ENCODE measurements around the gene CDYL2. TPM values are rescaled to one million over a fixed set of nuclear protein-coding genes. Genes with fewer than 3 reads are reported as not detected.

Gene CDYL2, protein sequence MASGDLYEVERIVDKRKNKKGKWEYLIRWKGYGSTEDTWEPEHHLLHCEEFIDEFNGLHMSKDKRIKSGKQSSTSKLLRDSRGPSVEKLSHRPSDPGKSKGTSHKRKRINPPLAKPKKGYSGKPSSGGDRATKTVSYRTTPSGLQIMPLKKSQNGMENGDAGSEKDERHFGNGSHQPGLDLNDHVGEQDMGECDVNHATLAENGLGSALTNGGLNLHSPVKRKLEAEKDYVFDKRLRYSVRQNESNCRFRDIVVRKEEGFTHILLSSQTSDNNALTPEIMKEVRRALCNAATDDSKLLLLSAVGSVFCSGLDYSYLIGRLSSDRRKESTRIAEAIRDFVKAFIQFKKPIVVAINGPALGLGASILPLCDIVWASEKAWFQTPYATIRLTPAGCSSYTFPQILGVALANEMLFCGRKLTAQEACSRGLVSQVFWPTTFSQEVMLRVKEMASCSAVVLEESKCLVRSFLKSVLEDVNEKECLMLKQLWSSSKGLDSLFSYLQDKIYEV
- 10 to 100 TPM; 37.5 to 42.4 TPM for total RNA-seq
- 1 to 10 TPM in 1 of 2 donors, under 1 TPM in 1; 0.91 to 2.5 TPM for polyA plus RNA-seq

DNA sequence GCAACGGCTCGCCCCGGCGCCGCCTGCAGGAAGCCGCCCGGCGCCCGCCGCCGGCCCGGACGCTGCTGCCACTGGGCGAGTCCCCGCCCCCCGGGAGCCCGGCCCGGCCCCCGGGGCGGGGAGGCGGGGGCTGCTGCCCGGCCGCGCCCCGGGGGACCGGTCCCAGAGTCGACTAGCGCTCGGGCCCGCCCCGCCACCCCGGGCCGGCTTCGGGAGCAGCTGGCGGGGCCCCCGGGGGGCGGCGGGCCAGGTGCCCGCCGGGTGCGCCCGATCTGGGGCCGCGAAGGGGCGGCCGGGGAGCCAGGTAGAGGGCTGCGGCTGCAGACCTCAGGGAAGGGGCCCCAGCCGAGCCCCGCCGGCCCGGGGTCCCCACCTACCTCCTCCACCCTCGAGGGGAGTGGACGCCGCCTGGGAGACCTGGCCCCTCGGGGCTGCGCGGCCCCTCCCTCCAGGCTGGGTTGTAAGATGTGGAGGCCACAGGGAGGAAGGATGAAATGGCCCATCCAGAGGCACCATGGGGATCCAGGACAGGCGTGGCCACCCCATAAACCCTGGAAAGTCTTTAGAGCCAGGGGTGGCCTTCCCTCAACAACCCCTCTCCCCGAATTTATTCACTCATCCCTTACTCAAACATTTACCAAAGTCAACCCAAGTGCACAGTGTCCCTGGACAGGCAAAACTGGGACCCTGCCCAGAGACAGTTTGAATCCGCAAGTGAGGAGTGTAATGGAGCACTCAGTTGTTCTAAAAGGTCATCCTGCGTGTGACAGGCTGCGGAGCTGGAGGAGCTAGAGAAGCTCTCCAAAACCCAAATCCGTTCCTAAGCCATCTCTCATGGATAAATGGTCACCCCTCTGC lies at the start of gene CDYL2:
Gene CDYL2, minus strand, starts transcription at position 73 of the 858 bp plus-strand sequence. CDS start 425 bp downstream, outside the sequence.
- Histone ChIP-seq H3K36me3 (ENCODE audit: insufficient read depth, low read length) (no peaks in the 10 kb centered on the region), H3K27me3 (ENCODE audit: insufficient read depth, low read length) (no peaks in the 10 kb centered on the region), H3K4me3 (ENCODE audit: low read length in 2 of 2) (peak within 1 kb of the TSS in 1 of 2 donors; percentile 51), H3K9me3 (ENCODE audit: control insufficient read depth in 1 of 2, low read length in 2 of 2) (no peaks in the 10 kb centered on the region), H3K27ac (ENCODE audit: low read depth, low read length) (no peak within 1 kb of the TSS), H3K4me1 (ENCODE audit: insufficient read depth, low read length) (peaks cover 31% of the 10 kb centered on the region)
- CTCF ChIA-PET (ENCODE audit: partially characterized antibody) = interaction anchor here (1.1 kb wide), 1 partner anchor 225 kb away, joined by 3 read pairs; no protein-coding TSS in a partner anchor
- peak within 1 kb of the TSS; percentile 74 to 96 (median 86) for H3K27ac Mint-ChIP-seq
- intact Hi-C loops (cut with micrococcal nuclease) = loop anchor here (5.0 to 10.0 kb wide), 6 partner anchors 147 to 1032 kb away; partner anchors contain the start of genes C16orf46, CENPN, CMC2 and GAN
- H3K4me3 Mint-ChIP-seq = peak within 1 kb of the TSS; percentile 89 to 98 (median 96)
- H3K4me1 Mint-ChIP-seq = peaks cover 12 to 38% (median 26%) of the 10 kb centered on the region in 4 donors
- peak in 4 of 5 donors; percentile 36 to 49 (median 40) for DNase-seq
- H3K27me3 Mint-ChIP-seq = no peaks in the 10 kb centered on the region
- peaks cover 0 to 2% (median 0%) of the 10 kb centered on the region in 8 donors for H3K9me3 Mint-ChIP-seq
- peaks cover 0 to 1% of the 10 kb centered on the region in 2 donors for H3K36me3 Mint-ChIP-seq
- POLR2A ChIA-PET (ENCODE audit: partially characterized antibody) = interaction anchor here (0.6 to 1.0 kb wide), 2 partner anchors 190 to 225 kb away, joined by 4 to 5 read pairs; no protein-coding TSS in a partner anchor

DNA sequence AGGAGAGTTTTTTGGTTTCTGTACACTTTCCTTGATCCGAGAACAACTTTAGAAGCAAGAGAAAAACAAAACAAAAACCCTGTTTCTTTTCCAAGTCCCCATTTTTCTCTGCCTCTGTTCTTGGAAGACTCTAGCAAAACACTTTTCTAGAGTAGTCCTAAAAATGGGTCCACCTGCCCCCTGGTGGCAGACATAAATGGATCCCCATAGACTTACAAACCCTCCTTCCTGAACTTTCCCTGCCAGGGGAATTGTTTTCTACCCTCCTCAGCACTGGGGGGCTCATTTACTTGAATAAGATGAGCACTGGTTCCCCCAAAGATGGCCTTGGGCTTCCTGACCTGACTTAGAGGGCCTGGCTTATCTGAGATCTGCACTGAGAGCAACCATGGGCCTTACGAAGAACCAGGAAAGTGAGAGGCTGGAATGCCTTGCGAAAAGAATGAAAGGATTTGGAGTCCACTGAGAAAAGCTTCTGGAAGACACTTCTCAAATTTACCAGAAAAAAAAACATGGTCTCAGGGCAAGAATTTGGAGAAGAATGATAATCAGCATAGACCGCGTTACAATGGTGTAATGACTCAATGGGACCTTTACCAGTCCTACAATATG lies 48.0 kb upstream of the CDYL2 start:
- intact Hi-C loops (cut with micrococcal nuclease) = no loop called here

GRCh38 chr16:80851831-80852230 lies 47.4 kb upstream of the CDYL2 start:
- Mint-ChIP-seq H3K27ac (no peak overlapping the region), H3K4me3 (no peak overlapping the region), H3K36me3 (no peaks in the 10 kb centered on the region), H3K9me3 (no peaks in the 10 kb centered on the region), H3K27me3 (peaks cover 2 to 7% of the 10 kb centered on the region in 2 donors), H3K4me1 (no peaks in the 10 kb centered on the region)
- H3K27me3 ChIP-seq (ENCODE audit: insufficient read depth, low read length) = no peaks in the 10 kb centered on the region
- H3K27ac ChIP-seq (ENCODE audit: low read depth, low read length) = no peak overlapping the region
- ChIA-PET POLR2A (ENCODE audit: partially characterized antibody) (no interaction called here), CTCF (ENCODE audit: partially characterized antibody) (no interaction called here)
- no peak overlapping the region for H3K4me3 ChIP-seq (ENCODE audit: low read length in 2 of 2)
- H3K9me3 ChIP-seq (ENCODE audit: control insufficient read depth in 1 of 2, low read length in 2 of 2) = no peaks in the 10 kb centered on the region
- DNase-seq = peak in 1 of 5 donors; percentile 14
- intact Hi-C loops (cut with micrococcal nuclease) = no loop called here
- H3K4me1 ChIP-seq (ENCODE audit: insufficient read depth, low read length) = no peaks in the 10 kb centered on the region
- no peaks in the 10 kb centered on the region for H3K36me3 ChIP-seq (ENCODE audit: insufficient read depth, low read length)

More for the DNA sequence above, 48.0 kb upstream of the CDYL2 start:
- POLR2A ChIA-PET (ENCODE audit: partially characterized antibody) = no interaction called here
- Mint-ChIP-seq H3K27me3 (peaks cover 3 to 7% of the 10 kb centered on the region in 2 donors), H3K4me3 (no peak overlapping the region), H3K4me1 (no peaks in the 10 kb centered on the region), H3K9me3 (no peaks in the 10 kb centered on the region), H3K36me3 (no peaks in the 10 kb centered on the region), H3K27ac (no peak overlapping the region)
- H3K4me1 ChIP-seq (ENCODE audit: insufficient read depth, low read length) = no peaks in the 10 kb centered on the region
- no peaks in the 10 kb centered on the region for H3K36me3 ChIP-seq (ENCODE audit: insufficient read depth, low read length)
- H3K27ac ChIP-seq (ENCODE audit: low read depth, low read length) = no peak overlapping the region
- CTCF ChIA-PET (ENCODE audit: partially characterized antibody) = no interaction called here
- H3K27me3 ChIP-seq (ENCODE audit: insufficient read depth, low read length) = no peaks in the 10 kb centered on the region
- H3K9me3 ChIP-seq (ENCODE audit: control insufficient read depth in 1 of 2, low read length in 2 of 2) = no peaks in the 10 kb centered on the region
- H3K4me3 ChIP-seq (ENCODE audit: low read length in 2 of 2) = no peak overlapping the region
- peak in 1 of 5 donors; percentile 20 for DNase-seq

GRCh38 chr16:80850757-80851156 lies 46.4 kb upstream of the CDYL2 start:
- Histone ChIP-seq H3K9me3 (ENCODE audit: control insufficient read depth in 1 of 2, low read length in 2 of 2) (no peaks in the 10 kb centered on the region), H3K27ac (ENCODE audit: low read depth, low read length) (no peak overlapping the region), H3K27me3 (ENCODE audit: insufficient read depth, low read length) (no peaks in the 10 kb centered on the region), H3K36me3 (ENCODE audit: insufficient read depth, low read length) (no peaks in the 10 kb centered on the region), H3K4me3 (ENCODE audit: low read length in 2 of 2) (no peak overlapping the region), H3K4me1 (ENCODE audit: insufficient read depth, low read length) (no peaks in the 10 kb centered on the region)
- DNase-seq = no peak
- Mint-ChIP-seq H3K4me3 (no peak overlapping the region), H3K9me3 (no peaks in the 10 kb centered on the region), H3K4me1 (no peaks in the 10 kb centered on the region), H3K36me3 (no peaks in the 10 kb centered on the region), H3K27ac (no peak overlapping the region), H3K27me3 (peaks cover 2 to 7% of the 10 kb centered on the region in 2 donors)
- POLR2A ChIA-PET (ENCODE audit: partially characterized antibody) = no interaction called here
- intact Hi-C loops (cut with micrococcal nuclease) = no loop called here
- CTCF ChIA-PET (ENCODE audit: partially characterized antibody) = no interaction called here

DNA sequence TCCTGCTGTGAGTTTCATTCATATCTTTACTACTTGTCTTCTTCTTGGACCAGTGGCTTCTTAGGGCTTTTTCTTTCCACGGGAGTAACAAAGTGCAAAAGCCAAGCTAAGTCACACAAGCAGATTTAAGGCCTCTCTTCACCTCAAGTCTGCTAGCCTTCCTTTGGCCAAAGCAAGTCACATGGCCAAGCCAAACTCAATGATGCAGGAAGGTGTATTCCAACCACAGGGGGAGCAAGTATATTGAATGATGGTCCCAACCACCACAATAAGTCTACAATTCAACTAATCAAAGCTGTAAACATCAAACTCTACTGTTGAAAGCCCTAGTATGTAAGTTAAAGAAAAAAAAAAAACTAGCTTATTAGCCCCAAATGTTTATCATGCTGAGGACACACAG lies 44.5 kb upstream of the CDYL2 start:
- Mint-ChIP-seq H3K4me3 (no peak overlapping the region), H3K4me1 (no peaks in the 10 kb centered on the region), H3K27ac (no peak overlapping the region), H3K27me3 (peaks cover 2 to 3% of the 10 kb centered on the region in 2 donors), H3K9me3 (peaks cover 0 to 11% (median 7%) of the 10 kb centered on the region in 8 donors), H3K36me3 (no peaks in the 10 kb centered on the region)
- no peak overlapping the region for H3K4me3 ChIP-seq (ENCODE audit: low read length in 2 of 2)
- H3K27ac ChIP-seq (ENCODE audit: low read depth, low read length) = no peak overlapping the region
- intact Hi-C loops (cut with micrococcal nuclease) = no loop called here
- no peaks in the 10 kb centered on the region for H3K4me1 ChIP-seq (ENCODE audit: insufficient read depth, low read length)
- no peaks in the 10 kb centered on the region for H3K36me3 ChIP-seq (ENCODE audit: insufficient read depth, low read length)
- no peaks in the 10 kb centered on the region for H3K9me3 ChIP-seq (ENCODE audit: control insufficient read depth in 1 of 2, low read length in 2 of 2)
- no peak for DNase-seq
- ChIA-PET POLR2A (ENCODE audit: partially characterized antibody) (no interaction called here), CTCF (ENCODE audit: partially characterized antibody) (no interaction called here)
- H3K27me3 ChIP-seq (ENCODE audit: insufficient read depth, low read length) = no peaks in the 10 kb centered on the region

DNA sequence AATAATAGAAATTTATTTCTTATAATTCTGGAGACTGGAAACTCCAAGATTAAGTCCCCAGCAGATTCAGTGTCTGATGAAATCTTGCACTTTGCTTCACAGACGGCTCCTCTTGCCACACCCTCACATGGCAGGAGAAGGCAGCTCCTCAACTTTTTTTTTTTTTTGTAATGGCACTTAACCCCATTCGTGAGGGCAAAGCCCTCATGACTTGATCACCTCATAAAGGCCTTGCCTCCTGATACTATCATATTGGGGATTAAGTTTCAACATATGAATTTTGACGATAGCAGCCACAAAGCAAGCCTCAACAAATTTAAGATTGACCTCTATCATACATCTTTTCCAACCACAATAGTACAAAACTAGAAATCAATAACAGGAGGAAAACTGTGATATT lies 42.3 kb upstream of the CDYL2 start:
- Mint-ChIP-seq H3K4me3 (no peak overlapping the region), H3K27me3 (peaks cover 1 to 7% of the 10 kb centered on the region in 2 donors), H3K27ac (no peak overlapping the region), H3K4me1 (no peaks in the 10 kb centered on the region), H3K36me3 (no peaks in the 10 kb centered on the region), H3K9me3 (peaks cover 0 to 27% (median 22%) of the 10 kb centered on the region in 8 donors)
- POLR2A ChIA-PET (ENCODE audit: partially characterized antibody) = no interaction called here
- Histone ChIP-seq H3K9me3 (ENCODE audit: control insufficient read depth in 1 of 2, low read length in 2 of 2) (no peaks in the 10 kb centered on the region), H3K4me1 (ENCODE audit: insufficient read depth, low read length) (no peaks in the 10 kb centered on the region), H3K27me3 (ENCODE audit: insufficient read depth, low read length) (no peaks in the 10 kb centered on the region), H3K27ac (ENCODE audit: low read depth, low read length) (no peak overlapping the region), H3K4me3 (ENCODE audit: low read length in 2 of 2) (no peak overlapping the region), H3K36me3 (ENCODE audit: insufficient read depth, low read length) (no peaks in the 10 kb centered on the region)
- no peak for DNase-seq
- intact Hi-C loops (cut with micrococcal nuclease) = no loop called here
- CTCF ChIA-PET (ENCODE audit: partially characterized antibody) = no interaction called here

All from CD4-positive, alpha-beta memory T cell (primary cell).